Breast epithelium (tissue), 3 donors: ENCODE results near the gene SARM1.

Source experiments
- CTCF ChIP-seq, 3 donors: fragments of 450-650 bp; IDR thresholded peaks; one replicate each; pipeline ENCODE4 v1.5.1; 2016 to 2017; ENCODE audit warnings: antibody characterized with exemption in 3 of 3, mild to moderate bottlenecking in 3 of 3, moderate library complexity in 3 of 3
- POLR2A ChIP-seq: fragments of 450-650 bp; IDR thresholded peaks from one replicate; pipeline ENCODE4 v1.6.1; 2016; ENCODE audit warnings: antibody characterized with exemption, mild to moderate bottlenecking, moderate library complexity
- POLR2AphosphoS5 ChIP-seq, 3 donors: sonication (generic); formaldehyde crosslinking; IDR thresholded peaks; one replicate each; pipeline ENCODE4 v1.6.1; 2017; ENCODE audit warnings: antibody characterized with exemption in 3 of 3

- no peak for TF ChIP-seq CTCF (IDR thresholded peaks at IDR 0.05)
- no peak for TF ChIP-seq POLR2A
- no peak for TF ChIP-seq POLR2AphosphoS5 (IDR thresholded peaks at IDR 0.05)
Measured at GRCh38 chr17:28421787-28422305, 50.4 kb downstream of the SARM1 start.
